Measurements from ENCODE around the gene LCP2.

- TF ChIP-seq POLR2A (IDR thresholded peaks at IDR 0.05; ENCODE audit: control extremely low read depth in 1 of 2, low read depth in 2 of 2, low read length in 2 of 2) (no peak), KDM4A (IDR thresholded peaks at IDR 0.05; ENCODE audit: low read depth, low read length, severe bottlenecking) (no peak), ATF3 (IDR thresholded peaks at IDR 0.05; ENCODE audit: insufficient read depth, low read depth, low read length) (no peak)
- TF ChIP-seq, protein P1, sequence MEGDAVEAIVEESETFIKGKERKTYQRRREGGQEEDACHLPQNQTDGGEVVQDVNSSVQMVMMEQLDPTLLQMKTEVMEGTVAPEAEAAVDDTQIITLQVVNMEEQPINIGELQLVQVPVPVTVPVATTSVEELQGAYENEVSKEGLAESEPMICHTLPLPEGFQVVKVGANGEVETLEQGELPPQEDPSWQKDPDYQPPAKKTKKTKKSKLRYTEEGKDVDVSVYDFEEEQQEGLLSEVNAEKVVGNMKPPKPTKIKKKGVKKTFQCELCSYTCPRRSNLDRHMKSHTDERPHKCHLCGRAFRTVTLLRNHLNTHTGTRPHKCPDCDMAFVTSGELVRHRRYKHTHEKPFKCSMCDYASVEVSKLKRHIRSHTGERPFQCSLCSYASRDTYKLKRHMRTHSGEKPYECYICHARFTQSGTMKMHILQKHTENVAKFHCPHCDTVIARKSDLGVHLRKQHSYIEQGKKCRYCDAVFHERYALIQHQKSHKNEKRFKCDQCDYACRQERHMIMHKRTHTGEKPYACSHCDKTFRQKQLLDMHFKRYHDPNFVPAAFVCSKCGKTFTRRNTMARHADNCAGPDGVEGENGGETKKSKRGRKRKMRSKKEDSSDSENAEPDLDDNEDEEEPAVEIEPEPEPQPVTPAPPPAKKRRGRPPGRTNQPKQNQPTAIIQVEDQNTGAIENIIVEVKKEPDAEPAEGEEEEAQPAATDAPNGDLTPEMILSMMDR (IDR thresholded peaks at IDR 0.05; ENCODE audit: control extremely low read depth in 1 of 3, insufficient read depth in 1 of 3, low read depth in 1 of 3, low read length in 3 of 3): no peak
Observed at GRCh38 chr5:170251462-170251861, 46.1 kb downstream of the LCP2 start.

All from H1 (cell line).